Measurements from ENCODE around the gene MAN1C1.
"Not testable (repeated sequence)": the region's sequence is repeated elsewhere in the genome, so short reads cannot be mapped to it uniquely, and the experiment has no call there.

The MAN1C1 gene

DNA sequence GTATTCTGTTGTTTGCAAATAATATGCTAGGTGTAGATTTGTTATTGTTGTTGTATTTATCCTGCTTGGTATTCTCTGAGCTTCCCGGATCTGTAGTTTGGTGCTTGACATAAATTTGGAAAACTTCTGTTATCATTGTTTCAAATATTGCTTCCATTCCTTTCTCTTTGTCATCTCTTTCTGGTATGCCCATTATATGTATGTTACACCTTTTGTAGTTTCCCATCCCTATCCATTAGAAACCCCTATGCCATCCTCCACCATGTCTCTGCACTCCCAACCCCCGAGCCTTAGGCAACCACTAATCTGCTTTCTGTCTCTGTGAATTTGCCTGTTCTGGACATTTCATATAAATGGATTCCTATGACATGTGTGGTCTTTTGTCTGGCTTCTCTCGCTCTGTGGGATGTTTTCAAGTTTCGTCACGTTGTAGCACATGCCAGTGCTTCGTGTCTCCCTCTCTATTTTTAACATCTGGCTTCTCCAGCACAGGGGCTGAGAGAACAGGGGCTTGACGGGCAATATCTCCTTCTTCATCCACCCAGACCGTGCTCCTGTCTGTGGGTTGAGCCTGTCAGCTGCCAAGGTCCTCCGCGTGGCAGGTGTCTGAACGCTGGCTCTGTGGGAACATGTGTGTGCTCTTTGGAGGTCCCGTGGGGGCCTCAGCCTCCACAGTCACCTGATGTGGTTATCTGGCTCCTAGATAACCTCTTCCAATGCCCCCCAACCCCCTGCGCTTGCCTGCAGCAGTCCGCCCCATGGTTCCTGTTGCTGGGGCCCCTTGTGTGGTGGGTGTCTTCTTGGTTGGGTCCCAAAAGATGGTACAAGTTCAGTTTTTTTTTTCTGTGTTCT, 32.8 kb upstream of the MAN1C1 start:
- no peak for FAIRE-seq

GRCh38 chr1:25586181-25586588, 30.4 kb upstream of the MAN1C1 start:
- no peak for FAIRE-seq

DNA sequence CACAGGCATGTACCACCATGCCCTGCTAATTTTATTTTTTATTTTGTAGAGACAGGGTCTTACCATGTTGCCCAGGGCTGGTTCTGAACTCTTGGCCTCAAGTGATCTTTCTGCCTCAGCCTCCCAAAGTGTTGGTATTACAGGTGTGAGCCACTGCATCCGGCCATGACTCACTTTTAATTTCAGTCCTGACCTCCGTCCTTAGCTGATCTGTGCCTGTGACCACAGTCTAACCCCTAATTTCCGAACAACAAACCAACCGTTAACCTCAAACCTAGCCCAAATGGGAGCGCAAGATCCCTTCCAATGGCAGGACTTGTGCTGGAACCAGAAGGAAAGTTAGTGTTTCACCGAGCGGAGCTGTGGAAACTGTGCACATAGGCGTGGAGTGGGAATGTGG, 29.3 kb upstream of the MAN1C1 start:
- no peak for FAIRE-seq

GRCh38 chr1:25588224-25588623, 28.4 kb upstream of the MAN1C1 start:
- FAIRE-seq: not testable (repeated sequence)

DNA sequence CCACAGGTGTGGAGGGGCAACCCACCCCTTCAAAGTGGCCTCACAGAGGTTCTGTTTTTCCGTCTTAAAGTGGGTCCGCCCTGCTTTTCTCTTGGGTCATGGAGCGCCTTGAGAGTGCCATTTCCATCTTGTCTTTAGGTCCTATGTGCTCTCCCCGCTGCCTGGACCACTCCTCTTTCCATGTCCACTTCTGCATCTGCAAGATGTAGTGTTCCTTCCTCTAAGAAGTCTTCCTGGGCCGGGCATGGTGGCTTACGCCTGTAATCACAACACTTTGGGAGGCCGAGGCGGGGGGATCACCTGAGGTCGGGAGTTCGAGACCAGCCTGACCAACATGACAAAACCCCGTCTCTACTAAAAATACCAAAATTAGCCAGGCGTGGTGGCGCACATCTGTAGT, 27.8 kb upstream of the MAN1C1 start:
- not testable (repeated sequence) for FAIRE-seq

- FAIRE-seq: no peak
Observed at GRCh38 chr1:25590096-25590824, 26.3 kb upstream of the MAN1C1 start.

DNA sequence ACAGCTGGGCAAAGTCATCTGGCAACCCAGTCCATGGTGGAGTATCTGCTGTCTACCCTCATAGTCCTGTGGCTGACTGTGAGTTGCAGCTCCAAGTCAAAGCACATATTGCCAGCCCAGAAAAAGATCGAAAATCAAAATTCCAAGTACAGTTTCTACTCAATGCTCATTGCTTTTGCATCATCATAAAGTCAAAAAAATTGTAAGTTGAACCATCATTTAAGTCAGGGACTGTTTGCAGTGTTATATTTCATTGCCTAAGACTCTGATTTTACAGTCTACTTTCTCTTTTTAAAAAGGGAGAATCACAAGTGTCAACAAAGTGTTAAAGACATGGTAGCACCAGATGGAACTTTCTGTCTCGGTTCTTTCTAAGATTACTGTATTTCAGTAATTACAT, 22.7 kb upstream of the MAN1C1 start:
- FAIRE-seq: no peak

DNA sequence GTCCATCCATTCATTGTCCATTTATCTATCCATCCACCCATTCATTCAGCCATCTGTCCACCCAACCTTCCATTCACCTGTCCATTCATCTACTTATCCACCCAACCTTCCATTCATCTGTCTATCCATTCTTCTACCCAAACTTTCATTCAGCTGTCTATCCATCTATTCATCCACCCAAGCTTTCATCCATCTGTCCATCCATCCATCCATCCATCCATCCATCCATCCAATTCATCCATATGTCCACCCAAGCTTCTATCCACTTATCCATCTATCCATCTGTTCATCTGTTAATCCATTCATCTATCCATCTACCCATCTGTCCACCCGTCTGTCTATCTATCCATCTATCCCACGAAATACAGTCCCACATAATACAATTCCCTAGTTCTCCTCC, 21.6 kb upstream of the MAN1C1 start:
- no peak for FAIRE-seq

DNA sequence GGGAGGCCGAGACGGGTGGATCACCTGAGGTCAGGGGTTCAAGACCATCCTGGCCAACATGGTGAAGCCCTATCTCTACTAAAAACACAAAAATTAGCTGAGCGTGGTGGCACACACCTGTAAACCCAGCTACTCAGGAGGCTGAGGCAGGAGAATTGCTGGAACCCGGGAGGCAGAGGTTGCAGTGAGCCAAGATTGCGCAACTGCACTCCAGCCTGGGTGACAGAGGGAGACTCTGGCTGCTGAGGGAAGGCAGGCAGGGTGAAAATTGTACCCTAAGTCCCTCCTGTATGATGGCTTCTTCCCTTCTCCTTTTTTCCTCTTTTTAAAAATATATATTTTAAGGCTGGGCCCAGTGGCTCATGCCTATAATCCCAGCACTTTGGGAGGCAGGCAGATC, 19.9 kb upstream of the MAN1C1 start:
- FAIRE-seq: not testable (repeated sequence)

DNA sequence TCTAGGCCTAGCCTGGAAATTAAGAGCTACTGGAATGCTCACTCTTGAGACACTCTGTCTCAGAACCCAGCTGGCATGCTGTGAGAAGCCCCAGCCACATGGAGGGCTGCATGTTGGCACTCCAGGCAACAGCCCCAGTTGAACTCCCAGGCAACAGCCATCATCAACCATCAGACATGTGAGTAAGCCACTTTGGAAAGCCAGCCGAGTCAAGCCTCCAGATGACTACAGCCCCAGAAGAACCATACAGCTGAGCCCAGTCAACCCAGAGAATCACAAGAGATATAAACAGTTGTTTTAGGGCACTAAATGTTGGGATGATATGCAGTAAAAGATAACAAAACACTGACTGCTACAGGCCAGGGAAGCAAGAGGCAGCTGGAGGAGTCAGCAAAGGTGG, 17.7 kb upstream of the MAN1C1 start:
- no peak for FAIRE-seq

DNA sequence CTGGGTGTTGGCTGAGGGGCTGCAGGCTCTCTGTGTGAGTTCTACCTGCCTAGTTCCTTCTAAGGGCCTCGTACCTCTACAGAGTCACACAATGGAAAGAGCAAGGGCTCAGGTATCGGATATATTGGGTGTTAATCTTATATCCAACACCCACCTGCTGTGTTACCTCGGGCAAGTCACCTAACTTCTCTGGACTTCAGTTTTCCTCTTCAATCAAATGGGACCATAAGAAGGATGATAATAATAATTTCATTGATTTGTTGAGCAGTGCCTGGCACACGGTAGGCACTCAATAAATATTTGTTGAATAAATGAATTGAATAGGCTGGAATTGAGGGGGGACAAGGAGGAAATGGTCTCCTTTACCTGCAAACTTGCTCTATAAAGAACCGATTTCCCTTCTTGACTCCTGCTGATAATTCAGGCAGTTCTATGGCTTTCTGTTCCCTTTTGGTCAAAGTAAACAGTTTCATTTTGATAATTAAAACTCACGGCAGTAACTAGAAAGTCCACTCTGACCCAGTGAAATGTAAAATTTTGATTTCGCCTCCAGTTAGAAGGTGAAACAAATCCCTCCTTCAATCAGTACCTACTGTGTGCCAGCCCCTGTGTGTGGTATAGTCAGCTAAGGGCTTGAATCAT, 16.5 kb upstream of the MAN1C1 start:
- no peak for FAIRE-seq

- FAIRE-seq: not testable (repeated sequence)
Observed at GRCh38 chr1:25600971-25601699, 15.5 kb upstream of the MAN1C1 start.

DNA sequence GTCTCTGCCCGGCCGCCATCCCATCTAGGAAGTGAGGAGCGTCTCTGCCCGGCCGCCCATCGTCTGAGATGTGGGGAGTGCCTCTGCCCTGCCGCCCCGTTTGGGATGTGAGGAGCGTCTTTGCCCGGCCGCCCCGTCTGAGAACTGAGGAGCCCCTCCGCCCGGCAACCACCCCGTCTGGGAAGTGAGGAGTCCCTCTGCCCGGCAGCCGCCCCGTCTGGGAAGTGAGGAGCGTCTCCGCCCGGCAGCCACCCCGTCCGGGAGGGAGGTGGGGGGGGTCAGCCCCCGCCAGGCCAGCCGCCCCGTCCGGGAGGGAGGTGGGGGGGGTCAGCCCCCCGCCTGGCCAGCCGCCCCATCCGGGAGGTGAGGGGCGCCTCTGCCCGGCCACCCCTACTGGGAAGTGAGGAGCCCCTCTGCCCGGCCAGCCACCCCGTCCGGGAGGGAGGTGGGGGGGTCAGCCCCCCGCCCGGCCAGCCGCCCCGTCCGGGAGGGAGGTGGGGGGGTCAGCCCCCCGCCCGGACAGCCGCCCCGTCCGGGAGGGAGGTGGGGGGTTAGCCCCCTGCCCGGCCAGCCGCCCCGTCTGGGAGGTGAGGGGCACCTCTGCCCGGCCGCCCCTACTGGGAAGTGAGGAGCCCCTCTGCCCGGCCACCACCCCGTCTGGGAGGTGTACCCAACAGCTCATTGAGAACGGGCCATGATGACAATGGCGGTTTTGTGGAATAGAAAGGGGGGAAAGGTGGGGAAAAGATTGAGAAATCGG, 12.6 kb upstream of the MAN1C1 start:
- not testable (repeated sequence) for FAIRE-seq

- FAIRE-seq: no peak
Observed at GRCh38 chr1:25607123-25607522, 9.5 kb upstream of the MAN1C1 start.

- peak; percentile 89 for FAIRE-seq
Observed at GRCh38 chr1:25608488-25609178, 8.0 kb upstream of the MAN1C1 start.

DNA sequence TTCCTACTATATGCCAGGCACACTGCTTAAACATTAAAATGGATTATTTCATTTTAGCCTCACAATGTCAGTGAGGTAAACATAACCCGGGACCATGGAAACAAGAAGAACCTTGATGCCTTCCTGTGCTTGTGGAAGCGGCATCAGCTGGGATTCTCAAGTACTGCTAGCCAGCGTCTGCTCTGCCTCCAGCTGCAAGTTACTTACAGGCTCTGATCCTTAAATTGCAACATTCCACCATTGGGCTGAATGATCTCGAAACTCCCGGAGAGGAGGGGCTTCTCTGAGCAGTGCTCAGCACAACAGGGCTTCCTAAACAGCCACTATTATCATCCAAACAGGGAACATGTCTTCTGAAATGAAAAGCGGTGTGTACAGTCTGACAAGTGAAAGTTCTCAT, 6.7 kb upstream of the MAN1C1 start:
- no peak for FAIRE-seq

GRCh38 chr1:25610822-25611630, 5.6 kb upstream of the MAN1C1 start:
- FAIRE-seq: no peak

- FAIRE-seq: no peak
Observed at GRCh38 chr1:25611843-25612242, 4.7 kb upstream of the MAN1C1 start.

- FAIRE-seq: no peak
Observed at GRCh38 chr1:25612421-25612820, 4.2 kb upstream of the MAN1C1 start.

DNA sequence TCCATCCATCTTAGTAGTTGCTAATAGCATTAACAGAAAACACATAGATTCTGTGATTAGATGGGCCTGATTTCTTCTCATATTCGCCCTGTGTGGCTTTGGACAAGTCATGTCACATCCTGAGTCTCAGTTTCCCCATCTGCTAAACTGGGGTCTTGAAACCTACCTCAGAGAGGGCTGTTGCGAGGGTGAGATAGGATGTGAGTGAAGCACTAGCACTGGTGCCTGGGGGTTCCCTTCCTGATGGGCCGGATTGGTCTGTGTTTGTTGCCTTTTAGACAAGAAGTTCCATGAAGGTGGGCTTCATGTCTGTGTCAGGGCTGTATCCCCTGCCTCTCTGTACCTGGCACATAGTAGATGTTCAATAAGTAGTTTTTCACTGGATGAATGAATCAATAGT, 3.5 kb upstream of the MAN1C1 start:
- no peak for FAIRE-seq

All from G401.6 (cell line).